GM18511 (cell line): ENCODE results near the gene LYPD6B.

Source experiments
- ATAC-seq: cut with Tn5 transposase; IDR thresholded peaks from one replicate; pipeline ENCODE4 v1.9.1; 2021; ENCODE audit warnings: mild to moderate bottlenecking, moderate library complexity; ENCODE audit not compliant: unreplicated experiment

The LYPD6B gene

GRCh38 chr2:149101818-149102217, 63.3 kb downstream of the LYPD6B start:
- no peak for ATAC-seq

GRCh38 chr2:149103081-149103620, 64.7 kb downstream of the LYPD6B start:
- no peak for ATAC-seq

DNA sequence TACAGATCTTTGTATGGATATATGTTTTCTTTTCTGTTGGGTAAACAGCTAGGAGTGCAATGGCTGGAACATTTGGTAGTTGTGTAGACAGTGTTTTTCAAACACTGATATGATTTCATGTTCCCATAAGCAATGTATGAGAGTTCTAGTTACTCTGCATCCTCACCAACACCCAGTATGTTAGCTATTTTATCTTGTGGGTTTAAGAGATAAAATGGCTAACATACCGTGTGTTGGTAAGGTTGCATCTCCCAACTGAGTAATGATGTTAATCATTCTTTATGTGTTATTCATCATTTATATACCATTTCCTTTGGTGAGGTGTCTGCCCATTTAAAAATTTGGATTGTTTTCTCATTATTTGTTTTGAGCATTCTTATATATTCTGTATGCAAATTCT, 65.7 kb downstream of the LYPD6B start:
- ATAC-seq: no peak

DNA sequence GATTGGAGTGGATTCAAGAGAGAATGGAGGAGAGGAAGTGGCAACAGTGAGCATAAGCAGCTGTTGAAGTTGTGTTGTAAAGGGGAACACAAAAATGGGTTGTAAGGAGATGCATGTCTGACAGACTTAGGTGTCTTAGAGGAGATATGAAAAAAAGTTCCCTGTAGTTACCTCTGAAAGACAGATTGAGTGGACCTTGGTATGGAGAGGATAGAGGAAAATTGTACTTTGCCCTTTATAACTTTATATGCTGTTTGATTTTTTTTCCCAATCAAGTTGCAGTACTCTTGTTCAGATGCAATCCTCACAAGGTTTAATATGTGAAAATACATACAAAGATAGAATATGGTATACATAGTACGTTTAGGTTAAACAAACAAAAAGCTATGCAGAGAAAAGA, 73.6 kb downstream of the LYPD6B start:
- ATAC-seq: no peak

DNA sequence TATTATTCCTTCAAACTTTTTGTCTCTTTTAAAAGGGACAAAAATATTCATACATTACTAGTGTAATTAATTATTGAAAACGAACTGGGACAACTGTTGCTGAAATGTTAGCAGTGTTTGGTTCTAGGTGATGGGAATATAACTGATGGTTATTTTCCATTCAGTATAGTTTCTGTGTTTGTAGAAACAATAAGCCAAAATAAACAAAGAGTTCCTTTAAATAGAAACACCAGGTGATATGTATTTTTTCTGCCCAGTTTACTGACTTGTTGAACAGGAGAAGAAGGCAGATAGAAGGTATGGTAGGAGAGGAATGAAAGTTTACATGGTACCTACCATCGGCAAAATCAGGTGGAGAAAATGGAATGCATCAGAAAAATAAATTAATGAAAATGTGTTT, 74.2 kb downstream of the LYPD6B start:
- no peak for ATAC-seq

DNA sequence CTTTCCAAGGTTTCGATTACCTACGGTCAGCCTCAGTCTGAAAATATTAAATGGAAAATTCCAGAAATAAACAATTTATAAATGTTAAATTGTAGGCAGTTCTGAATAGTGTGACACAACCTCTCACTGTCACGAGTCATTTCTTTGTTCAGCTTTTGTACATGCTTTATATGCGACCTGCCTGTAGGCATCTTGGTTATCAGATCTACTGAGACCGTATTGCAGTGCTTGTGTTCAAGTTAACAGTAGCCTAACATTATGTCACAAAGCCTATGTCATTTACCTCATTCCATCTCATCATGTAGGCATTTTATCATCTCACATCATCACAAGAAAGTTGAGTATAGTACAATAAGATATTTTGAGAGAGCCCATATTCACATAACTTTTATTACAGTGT, 77.3 kb downstream of the LYPD6B start:
- ATAC-seq: no peak

DNA sequence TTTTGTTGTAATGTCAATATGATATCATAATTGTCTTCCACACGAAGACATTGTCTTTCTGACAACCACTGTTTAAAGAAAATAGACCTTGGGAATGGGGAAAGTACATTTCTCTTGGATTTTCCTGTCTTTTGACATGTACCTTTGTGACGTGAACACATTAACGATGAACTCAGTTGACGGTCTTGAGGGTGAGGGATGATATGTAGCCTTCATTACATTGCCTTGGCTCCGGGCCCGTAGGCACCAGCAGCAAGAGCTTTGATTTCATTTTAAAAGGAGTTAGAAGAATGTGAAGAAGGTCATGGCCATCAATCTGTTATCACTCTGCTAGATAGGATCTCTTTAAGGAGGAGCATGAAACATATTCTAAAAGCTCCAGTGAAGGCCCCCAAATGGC, 80.9 kb downstream of the LYPD6B start:
- no peak for ATAC-seq

DNA sequence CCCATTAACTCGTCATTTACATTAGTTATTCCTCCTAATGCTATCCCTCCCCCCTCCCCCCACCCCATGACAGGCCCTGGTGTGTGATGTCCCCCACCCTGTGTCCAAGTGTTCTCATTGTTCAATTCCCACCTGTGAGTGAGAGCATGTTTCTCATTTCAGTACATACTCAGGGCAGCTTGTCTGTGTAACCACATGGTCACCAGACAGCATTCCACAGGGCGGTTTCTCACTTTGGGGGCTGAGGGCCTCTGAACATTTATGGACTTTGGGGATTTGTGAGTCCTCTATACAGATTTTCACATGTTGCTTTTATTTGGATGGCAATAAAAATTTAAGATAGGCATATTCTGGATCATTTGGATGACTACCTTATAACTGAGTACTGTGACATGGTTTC, 84.0 kb downstream of the LYPD6B start:
- no peak for ATAC-seq

- no peak for ATAC-seq
Measured at GRCh38 chr2:149125031-149125725, 86.7 kb downstream of the LYPD6B start.

- ATAC-seq: peak; percentile 66
Measured at GRCh38 chr2:149129433-149129832, 90.9 kb downstream of the LYPD6B start.

GRCh38 chr2:149132339-149132738, 93.8 kb downstream of the LYPD6B start:
- ATAC-seq: no peak

DNA sequence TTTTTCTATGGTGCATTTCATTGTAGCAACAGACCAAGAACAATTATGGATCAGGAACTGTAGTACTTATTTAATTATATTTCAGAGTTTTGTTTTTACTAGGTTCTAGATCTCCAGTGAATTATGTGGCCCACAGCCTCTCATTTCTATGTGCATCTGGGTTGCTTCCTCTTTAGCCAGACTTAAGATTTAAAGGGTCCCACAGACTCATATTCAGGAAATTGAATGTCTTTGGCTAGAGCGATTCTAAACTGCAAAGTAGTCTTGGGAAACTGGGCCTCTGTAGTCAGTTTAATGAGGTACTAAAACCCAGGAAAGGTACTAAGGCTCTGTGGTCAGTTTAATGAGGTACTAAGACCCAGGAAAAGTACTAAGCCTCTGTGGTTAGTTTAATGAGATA, 94.4 kb downstream of the LYPD6B start:
- ATAC-seq: peak; percentile 46

DNA sequence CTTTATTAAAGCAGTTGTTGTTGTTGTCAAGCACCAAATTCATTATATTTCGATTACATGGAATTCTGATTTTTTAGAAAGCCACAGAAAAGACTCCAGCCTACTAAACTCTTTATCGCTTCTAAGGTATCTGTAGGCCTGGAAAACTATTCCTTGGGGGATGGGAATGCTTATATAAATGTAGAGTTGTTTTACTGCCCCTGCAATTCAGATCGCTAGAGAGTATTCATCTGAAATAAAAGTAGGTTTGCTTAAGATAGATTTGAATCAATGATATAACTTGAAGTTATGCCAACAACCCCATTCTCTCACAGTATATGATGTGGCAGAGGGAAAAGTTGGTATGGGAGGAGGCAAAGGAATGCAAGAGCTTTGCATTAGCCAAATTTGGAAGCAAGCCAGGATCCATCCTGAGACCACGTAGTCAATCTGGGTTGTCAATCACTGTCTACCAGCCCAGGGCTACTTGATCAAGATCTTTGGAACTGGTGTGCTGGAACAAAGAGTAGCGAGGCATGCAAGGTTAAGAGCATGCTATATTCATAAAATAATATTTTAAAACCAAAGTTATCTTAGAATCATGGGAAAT, 95.9 kb downstream of the LYPD6B start:
- no peak for ATAC-seq

DNA sequence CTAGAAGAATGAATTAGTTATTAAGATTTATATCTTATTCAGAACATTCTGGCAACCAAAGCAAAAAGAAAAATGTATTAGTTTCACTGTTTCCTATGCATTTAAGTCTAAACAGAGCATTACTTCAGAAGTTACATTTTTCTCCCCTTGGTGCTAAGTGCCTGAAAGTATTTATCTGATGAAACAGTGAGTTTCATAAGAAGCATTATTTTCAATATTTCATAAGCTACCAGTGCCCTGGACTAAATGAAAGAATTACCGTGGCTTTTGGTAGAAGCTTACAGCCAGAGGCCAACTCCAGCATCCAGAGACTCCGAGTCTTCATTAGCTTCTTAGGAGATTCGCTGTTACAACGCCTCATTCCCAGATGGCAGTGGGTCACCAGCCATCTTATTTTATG, 97.6 kb downstream of the LYPD6B start:
- no peak for ATAC-seq

GRCh38 chr2:149141046-149141445, 102.5 kb downstream of the LYPD6B start:
- ATAC-seq: no peak

DNA sequence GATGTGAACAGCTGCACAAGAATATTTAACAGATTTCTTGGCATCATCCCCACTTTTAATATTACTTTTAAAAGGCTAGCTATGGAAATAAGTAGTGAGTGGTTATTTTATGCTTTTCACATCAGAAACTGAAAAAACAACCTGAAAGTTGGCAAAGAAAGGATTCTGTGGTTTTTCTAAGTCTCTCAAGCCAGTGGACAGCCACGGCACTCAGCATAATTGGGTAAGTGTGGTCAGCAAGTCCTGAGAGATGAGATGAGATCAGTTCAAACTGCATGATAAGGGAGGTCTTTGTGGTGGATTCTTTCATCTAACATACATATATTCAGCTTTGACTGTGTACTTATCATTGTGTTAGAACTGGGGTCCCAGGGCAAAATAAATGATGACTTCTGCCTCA, 105.2 kb downstream of the LYPD6B start:
- peak; percentile 61 for ATAC-seq

DNA sequence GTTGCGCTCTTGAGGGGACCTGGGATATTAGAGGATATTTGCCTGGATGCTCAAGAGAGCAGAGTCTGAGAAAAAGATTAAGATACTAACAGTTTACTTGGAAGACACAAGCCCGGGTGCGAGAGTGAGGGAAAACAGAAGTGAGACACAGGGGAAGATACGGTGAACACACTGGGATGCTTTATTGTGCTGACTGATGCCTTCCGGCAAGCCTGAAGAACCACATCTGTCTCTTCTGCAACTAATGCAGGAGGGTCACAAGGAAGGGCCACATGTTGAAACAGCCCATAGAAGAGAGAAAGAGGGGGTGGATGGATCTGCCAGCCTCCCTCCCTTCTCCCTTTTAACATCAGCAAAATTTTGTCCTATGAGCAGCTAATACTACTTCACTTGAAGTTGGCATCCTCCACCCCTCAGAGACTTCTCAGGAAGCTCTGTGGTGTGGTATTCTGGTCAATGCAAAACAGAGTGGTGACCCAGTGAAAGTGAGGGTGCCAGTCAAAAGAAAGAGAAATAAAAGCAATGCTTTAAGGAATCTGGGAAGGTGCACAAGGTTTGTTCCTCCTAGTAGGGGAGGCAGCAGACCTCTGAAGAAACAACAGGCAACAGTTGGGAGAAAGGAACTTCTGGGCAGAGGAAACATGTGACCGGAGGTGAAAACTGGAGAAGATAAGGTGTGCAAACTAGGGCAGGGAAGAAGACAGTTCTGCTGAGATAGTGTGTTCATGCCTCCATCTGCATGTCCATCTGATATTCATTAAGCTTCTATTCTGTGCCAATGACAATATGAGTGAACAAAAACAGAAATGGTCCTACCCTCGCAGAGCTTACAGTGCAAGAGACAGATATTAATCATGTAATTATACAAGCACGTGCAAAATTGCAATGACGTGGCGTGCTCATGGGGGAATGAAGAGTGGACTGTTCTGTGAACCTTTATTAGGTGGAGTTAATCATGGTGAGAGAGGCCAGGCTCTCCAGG, 107.1 kb downstream of the LYPD6B start:
- ATAC-seq: peak; percentile 59

DNA sequence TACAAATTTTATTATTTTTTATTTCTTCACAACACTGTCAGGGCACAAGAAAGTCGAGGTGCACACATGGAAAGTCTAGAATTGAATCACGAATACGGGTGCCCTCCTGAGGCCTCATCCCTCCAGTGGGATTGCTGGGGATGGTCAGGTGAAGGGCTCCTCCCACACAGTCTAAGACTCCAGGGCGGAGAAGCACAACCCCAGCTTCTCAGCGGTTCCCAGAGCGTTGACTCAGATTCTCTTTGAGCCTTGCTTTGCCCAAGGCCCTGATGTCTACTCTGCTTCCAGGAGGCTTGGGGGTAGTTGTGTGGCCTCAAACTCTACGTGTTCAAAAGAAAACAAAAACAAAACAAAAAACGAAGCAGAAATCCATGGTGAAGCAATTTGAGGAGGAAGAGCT, 108.4 kb downstream of the LYPD6B start:
- no peak for ATAC-seq

DNA sequence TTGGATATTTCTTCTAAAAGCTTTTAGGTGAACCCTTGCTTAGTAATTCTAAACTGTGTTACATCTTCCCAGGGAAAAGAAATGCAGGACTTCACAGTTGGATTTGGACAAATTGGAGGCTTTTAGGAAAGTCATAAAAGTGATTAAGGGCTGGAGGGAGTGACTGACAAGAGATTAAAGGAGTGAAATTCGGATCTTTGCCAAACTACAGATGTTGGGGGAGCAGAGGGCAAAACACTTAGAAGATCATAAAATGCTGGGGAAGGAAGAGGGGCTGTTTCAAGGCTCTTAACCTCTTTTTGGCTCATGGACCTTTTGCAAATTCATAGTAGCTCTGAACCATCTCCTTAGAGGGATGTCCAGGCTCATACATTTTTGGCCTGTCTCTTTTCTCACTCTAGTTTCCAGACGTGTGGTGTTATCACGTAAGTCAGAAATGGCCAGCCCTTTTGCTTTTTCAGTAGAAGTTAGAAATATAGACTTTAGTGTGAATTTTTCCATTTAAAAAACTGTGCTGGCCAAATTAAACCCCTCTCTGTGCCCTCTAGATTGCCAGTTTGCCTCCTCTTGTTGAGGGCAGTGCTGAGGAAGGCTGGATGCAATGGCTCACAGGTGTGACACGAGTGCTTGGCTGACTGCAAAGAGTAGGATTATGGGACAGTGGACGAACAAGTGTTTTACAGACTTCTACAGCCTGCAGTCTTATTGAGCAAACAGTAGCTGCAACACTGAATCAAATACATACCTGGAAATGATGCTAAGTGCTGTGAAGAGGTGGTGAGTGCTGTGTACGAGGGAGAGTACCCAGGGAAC, 109.9 kb downstream of the LYPD6B start:
- ATAC-seq: no peak

DNA sequence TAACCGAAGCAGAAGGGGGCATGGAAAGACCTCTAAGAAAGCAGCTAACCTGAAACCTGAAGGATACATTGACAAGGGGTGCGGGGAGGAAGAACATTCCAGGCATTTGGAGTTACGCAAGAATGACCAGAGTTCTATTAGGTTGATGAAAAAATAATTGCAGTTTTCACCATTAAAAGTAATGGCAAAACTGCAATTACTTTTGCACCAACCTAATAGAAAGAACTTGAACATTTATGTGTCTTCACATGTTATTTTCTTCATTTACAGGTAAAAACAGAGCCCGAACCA, 110.5 kb downstream of the LYPD6B start:
- ATAC-seq: no peak

GRCh38 chr2:149152469-149152953, 114.0 kb downstream of the LYPD6B start:
- ATAC-seq: no peak
